Measurements from ENCODE around the gene STEAP4.
"Not testable (repeated sequence)": the region's sequence is repeated elsewhere in the genome, so short reads cannot be mapped to it uniquely, and the experiment has no call there.

STEAP4 gene

DNA sequence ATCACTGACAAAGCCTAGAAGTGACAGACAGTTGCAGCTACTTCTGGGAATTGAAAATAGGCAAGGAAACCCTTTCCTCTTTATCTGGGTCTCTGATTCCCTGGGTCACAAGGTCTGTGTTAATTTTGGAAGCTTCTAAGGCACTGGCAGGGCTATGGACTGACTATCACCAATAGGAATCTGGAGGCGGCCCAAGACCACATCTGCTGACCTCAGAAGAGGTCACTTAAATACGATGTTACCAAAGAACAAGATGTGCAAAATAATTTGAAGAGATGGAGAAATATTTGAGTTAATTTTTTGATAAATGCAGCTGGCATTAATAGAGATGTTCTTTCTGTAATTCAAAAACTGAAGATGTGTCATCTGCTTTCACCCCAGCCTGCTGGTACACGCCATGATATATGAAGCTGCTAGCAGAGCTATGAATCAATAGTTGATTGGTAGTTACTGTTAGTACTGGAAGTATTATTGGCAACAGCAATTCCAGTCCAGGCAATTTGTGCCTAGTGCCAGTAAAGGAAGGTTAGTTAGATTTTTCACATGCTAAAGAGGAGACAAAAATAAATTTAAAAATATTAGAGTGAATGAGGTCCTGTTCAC lies 5.5 kb upstream of the STEAP4 start:
- no peak for DNase-seq (ENCODE audit: low spot score)

DNA sequence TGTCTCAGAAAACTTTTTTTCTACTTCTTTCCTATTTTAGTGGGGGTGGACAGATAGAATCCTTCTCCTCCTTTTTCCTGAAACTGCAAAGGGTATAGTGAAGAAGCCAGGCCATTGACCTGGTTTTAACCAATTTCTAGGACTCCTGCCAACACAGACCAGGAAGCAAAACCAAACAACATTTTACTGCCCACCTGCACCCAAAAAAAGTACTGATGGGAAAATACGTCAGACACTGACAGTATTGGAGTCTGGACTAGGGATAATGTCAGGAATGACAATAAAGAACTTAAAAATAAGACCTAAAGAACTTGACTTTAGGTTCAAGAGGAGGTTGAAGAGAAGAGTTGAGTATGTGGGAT lies 5.0 kb upstream of the STEAP4 start:
- DNase-seq (ENCODE audit: low spot score) = no peak

- no peak for DNase-seq (ENCODE audit: low spot score)
Observed at GRCh38 chr7:88310956-88311674, 4.4 kb upstream of the STEAP4 start.

DNA sequence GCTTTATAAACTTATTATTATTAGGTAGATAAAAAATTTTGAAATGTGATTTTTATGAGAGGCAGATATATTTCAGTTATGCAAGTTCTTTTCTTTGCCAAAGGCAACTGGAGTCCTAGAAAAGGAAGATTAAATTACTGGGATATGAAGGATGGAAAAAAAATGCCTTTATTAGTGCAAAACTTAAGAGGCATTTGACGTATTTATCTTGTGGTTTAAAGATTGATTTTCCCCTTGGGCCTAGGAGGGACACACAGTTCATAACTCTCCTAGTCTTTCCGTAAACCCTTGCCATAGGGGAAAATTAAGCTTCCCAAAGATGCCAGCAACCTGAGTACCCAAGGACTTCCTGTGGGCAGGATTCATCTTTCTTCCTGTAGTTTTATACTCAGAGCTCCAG lies 3.1 kb upstream of the STEAP4 start:
- DNase-seq (ENCODE audit: low spot score) = no peak

GRCh38 chr7:88307823-88308222 lies 1.1 kb upstream of the STEAP4 start:
- DNase-seq (ENCODE audit: low spot score) = no peak

DNA sequence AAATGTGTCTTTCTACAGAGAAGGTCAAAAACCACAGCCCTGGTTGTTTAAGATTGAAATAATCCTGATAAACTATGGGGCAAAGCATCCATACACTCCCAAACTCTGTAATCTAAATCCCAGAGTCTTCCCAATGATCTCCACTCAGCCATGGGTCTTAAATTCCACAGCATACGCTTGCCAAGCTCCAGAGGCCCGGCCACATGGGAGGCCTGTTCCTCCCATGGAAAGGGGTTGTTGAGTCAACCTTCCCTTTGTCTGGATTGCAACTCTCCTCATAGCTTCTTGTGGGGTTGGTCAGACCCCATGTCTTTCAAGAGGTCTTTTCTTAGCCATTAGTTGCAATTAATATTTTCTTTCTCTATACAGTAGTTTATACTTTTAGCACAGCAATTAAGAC lies 718 bp upstream of the STEAP4 start:
- no peak for DNase-seq (ENCODE audit: low spot score)

DNA sequence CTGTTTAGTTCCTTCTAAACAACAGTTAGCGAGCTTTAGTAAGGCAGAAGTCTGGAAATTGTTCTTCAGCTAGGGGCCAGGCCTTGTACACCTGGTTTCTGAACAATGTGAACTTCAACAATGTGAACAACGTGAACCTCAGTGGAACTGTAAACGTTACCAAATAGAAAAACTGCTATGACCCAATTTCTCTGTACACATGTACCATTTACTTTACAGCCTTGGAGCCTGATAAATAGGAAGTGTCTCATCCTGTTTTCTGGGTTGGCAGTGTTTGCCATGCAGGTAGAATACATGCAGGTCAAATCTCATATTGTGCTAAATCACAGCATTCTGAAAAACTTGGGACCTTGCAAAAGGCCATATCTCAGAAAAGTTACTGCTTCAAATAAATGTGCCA lies 1.6 kb downstream of the STEAP4 start:
- DNase-seq (ENCODE audit: low spot score) = no peak

- no peak for DNase-seq (ENCODE audit: low spot score)
Observed at GRCh38 chr7:88302486-88302885, 4.2 kb downstream of the STEAP4 start.

GRCh38 chr7:88301924-88302323 lies 4.8 kb downstream of the STEAP4 start:
- no peak for DNase-seq (ENCODE audit: low spot score)

GRCh38 chr7:88300401-88300945 lies 6.2 kb downstream of the STEAP4 start:
- DNase-seq (ENCODE audit: low spot score) = no peak

GRCh38 chr7:88299126-88299525 lies 7.6 kb downstream of the STEAP4 start:
- DNase-seq (ENCODE audit: low spot score) = no peak

DNA sequence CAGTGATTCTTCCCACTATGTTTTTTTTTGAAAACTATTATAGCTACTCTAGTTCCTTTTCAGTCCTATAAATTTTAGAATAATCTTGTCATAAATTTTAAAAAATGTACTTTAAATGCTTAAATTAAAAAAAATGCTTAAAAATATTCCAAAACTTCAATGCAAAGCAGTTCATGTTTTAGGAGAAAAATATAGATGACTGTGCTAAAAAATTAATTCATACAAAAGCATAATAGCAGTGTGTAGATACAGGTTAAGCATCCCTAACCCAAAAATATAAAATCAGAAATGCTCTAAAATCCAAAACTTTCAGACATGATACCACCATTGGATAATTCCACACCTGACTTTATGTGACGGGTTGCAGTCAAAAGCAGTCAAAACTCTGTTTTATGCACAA lies 12.8 kb downstream of the STEAP4 start:
- no peak for DNase-seq (ENCODE audit: low spot score)

GRCh38 chr7:88291398-88292173 lies 15.1 kb downstream of the STEAP4 start:
- DNase-seq (ENCODE audit: low spot score) = no peak

GRCh38 chr7:88290491-88290890 lies 16.2 kb downstream of the STEAP4 start:
- DNase-seq (ENCODE audit: low spot score) = no peak

GRCh38 chr7:88289564-88290025 lies 17.1 kb downstream of the STEAP4 start:
- peak; percentile 45 for DNase-seq (ENCODE audit: low spot score)

DNA sequence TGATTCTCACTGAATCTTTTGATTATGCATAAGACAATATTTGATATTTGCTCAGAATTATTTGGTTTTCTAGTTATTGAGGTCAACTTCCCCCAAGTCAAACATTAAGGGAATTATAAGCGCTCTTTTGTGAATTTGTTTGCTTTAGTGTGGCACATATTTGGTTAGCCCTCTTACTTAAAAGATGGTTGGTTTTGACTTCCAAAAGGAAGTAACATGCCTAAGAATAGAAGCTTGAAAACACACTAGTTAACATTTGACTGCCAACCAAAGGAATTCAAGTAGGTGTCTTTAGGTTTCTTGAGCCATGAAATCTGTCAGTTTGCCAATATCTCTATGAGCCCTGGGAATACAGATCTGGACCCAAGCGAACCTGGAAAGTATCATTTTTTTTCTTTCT lies 24.9 kb downstream of the STEAP4 start:
- DNase-seq (ENCODE audit: low spot score) = no peak

DNA sequence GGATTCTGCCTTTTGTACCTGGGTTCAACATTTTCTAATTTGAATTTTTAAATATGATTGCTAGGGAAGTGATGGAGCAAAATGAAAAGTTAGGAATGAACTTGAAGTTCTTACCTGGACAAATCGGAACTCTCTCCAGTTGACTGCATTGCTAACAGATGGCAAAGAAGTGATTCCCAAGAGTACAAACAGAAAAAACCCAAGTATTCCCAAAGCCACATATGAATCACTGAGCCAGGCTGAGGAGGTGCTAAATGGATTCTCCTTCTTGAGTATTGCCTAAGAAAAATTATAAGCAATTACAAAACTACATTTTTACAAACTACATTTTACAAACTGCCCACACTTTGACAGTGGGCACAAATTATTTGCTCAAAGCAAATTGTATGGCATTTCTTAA lies 25.9 kb downstream of the STEAP4 start:
- DNase-seq (ENCODE audit: low spot score) = no peak

DNA sequence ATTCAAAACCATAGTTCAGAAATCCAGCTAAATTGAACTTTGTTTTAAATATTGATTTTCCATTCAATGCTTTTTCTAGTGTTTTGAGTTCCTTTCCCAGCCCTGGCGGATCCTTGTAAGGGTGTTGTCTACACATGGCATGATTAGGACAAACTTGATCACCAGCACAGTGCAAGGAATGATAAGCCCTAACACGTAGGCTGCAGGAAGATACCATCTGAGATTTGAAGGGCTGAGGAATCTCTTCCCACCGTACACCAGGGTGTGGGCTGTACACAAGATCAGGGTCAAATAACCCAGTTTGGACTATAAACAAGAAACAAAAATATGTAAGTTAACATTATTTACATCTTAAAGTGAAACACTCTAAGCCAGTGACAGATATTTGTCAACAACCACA lies 27.4 kb downstream of the STEAP4 start:
- no peak for DNase-seq (ENCODE audit: low spot score)

- peak; percentile 38 for DNase-seq (ENCODE audit: low spot score)
Observed at GRCh38 chr7:88278881-88279280, 27.8 kb downstream of the STEAP4 start.

GRCh38 chr7:88276605-88277153 lies 30.0 kb downstream of the STEAP4 start:
- no peak for DNase-seq (ENCODE audit: low spot score)

- not testable (repeated sequence) for DNase-seq (ENCODE audit: low spot score)
Observed at GRCh38 chr7:88274856-88275255, 31.8 kb downstream of the STEAP4 start.

- DNase-seq (ENCODE audit: low spot score) = no peak
Observed at GRCh38 chr7:88269586-88269985, 37.1 kb downstream of the STEAP4 start.

- DNase-seq (ENCODE audit: low spot score) = no peak
Observed at GRCh38 chr7:88268858-88269257, 37.8 kb downstream of the STEAP4 start.

Data from COLO829 (cell line).